Left ventricle myocardium inferior (tissue), 1 donor: Measurements from ENCODE around the gene UNC5B. TPM values are rescaled to one million over a fixed set of nuclear protein-coding genes. Genes with fewer than 3 reads are reported as not detected.

Experiments used
- DNase-seq: peaks from one replicate; pipeline ENCODE4 v3.0.0-alpha.2; 2020
- H3K27ac ChIP-seq: fragments of 200-600 bp; replicated peaks from 2 replicates; pipeline ENCODE4 v1.8.0; 2021
- H3K27me3 ChIP-seq: fragments of 200-600 bp; 2 replicates; pipeline ENCODE4 v1.8.0; 2021; ENCODE audit warnings: low read depth
- H3K36me3 ChIP-seq: fragments of 200-600 bp; 2 replicates; pipeline ENCODE4 v1.8.0; 2021
- H3K4me1 ChIP-seq: fragments of 200-600 bp; 2 replicates; pipeline ENCODE4 v1.8.0; 2021
- H3K4me3 ChIP-seq: fragments of 200-600 bp; 2 replicates; pipeline ENCODE4 v1.8.0; 2021; ENCODE audit warnings: mild to moderate bottlenecking, moderate library complexity
- H3K9me3 ChIP-seq: fragments of 200-600 bp; replicated peaks from 2 replicates; pipeline ENCODE4 v1.8.0; 2021
- CTCF ChIP-seq: fragments of 200-600 bp; IDR thresholded peaks from 2 replicates; pipeline ENCODE4 v1.8.0; 2021; ENCODE audit warnings: antibody characterized with exemption, mild to moderate bottlenecking, borderline replicate concordance
- intact Hi-C: fragments of 100-400 bp; cut with micrococcal nuclease; formaldehyde crosslinking; loops from one replicate; pipeline ENCODE4 v1.11.0; 2022
- total RNA-seq: library from RNA; stranded (reverse); fragmentation: NEBNext Ultra II Directional; extraction: Animal tissue kit (Norgen Biotek cat#: 25700); gene quantifications from one replicate; pipeline ENCODE4 v1.2.1, GENCODE V29; 2021
- donor health status: DM: no; HTN: yes; CAD: no; lungs with severe emphysema.

UNC5B gene
- total RNA-seq, 1 donor from 2014 or later, result 15.6 TPM

- peak overlapping the region; percentile 80 for H3K27ac ChIP-seq
- TF ChIP-seq CTCF, result no peak
- no peaks in the 10 kb centered on the region for H3K9me3 ChIP-seq
- no peaks in the 10 kb centered on the region for H3K27me3 ChIP-seq
- intact Hi-C loops, result loop anchor here (5.0 kb wide), 1 partner anchor 52 kb away; the partner anchor contains the start of gene UNC5B
- H3K36me3 ChIP-seq, result no peaks in the 10 kb centered on the region
- H3K4me1 ChIP-seq, result peaks cover 100% of the 10 kb centered on the region
- no peak for DNase-seq
- H3K4me3 ChIP-seq, result no peak overlapping the region
These were observed 52.2 kb downstream of the UNC5B start for GRCh38 chr10:71264345-71265200.

GRCh38 chr10:71265201-71265575 lies 52.8 kb downstream of the UNC5B start:
- Histone ChIP-seq H3K27me3 (no peaks in the 10 kb centered on the region), H3K27ac (peak overlapping the region; percentile 10), H3K4me3 (no peak overlapping the region), H3K36me3 (no peaks in the 10 kb centered on the region), H3K4me1 (peaks cover 100% of the 10 kb centered on the region), H3K9me3 (no peaks in the 10 kb centered on the region)
- no peak for TF ChIP-seq CTCF
- no peak for DNase-seq
- intact Hi-C loops, result loop anchor here (5.0 kb wide), 1 partner anchor 53 kb away; the partner anchor contains the start of gene UNC5B

GRCh38 chr10:71265618-71266146 lies 53.3 kb downstream of the UNC5B start:
- Histone ChIP-seq H3K9me3 (no peaks in the 10 kb centered on the region), H3K27me3 (no peaks in the 10 kb centered on the region), H3K27ac (peak overlapping the region; percentile 10), H3K4me3 (no peak overlapping the region), H3K36me3 (no peaks in the 10 kb centered on the region), H3K4me1 (peaks cover 100% of the 10 kb centered on the region)
- TF ChIP-seq CTCF, result no peak
- intact Hi-C loops, result loop anchor here (5.0 kb wide), 1 partner anchor 53 kb away; the partner anchor contains the start of gene UNC5B
- no peak for DNase-seq

- no peak overlapping the region for H3K4me3 ChIP-seq
- no peaks in the 10 kb centered on the region for H3K36me3 ChIP-seq
- TF ChIP-seq CTCF, result no peak
- DNase-seq, result peak; percentile 73
- H3K4me1 ChIP-seq, result peaks cover 97% of the 10 kb centered on the region
- no peaks in the 10 kb centered on the region for H3K27me3 ChIP-seq
- intact Hi-C loops, result loop anchor here (5.0 kb wide), 1 partner anchor 54 kb away; the partner anchor contains the start of gene UNC5B
- no peaks in the 10 kb centered on the region for H3K9me3 ChIP-seq
- peak overlapping the region; percentile 88 for H3K27ac ChIP-seq
These were observed 54.0 kb downstream of the UNC5B start for GRCh38 chr10:71266147-71266917.

- no peak for TF ChIP-seq CTCF
- Histone ChIP-seq H3K27ac (peak overlapping the region; percentile 88), H3K9me3 (no peaks in the 10 kb centered on the region), H3K4me3 (no peak overlapping the region), H3K27me3 (no peaks in the 10 kb centered on the region), H3K4me1 (peaks cover 96% of the 10 kb centered on the region), H3K36me3 (no peaks in the 10 kb centered on the region)
- intact Hi-C loops, result loop anchor here (5.0 kb wide), 1 partner anchor 55 kb away; the partner anchor contains the start of gene UNC5B
- no peak for DNase-seq
These were observed 54.6 kb downstream of the UNC5B start for GRCh38 chr10:71266918-71267442.
